Breast epithelium (tissue), 3 donors: ENCODE data around the gene TUFT1.

Source experiments
- CTCF ChIP-seq, 3 donors: fragments of 450-650 bp; IDR thresholded peaks; one replicate each; pipeline ENCODE4 v1.5.1; 2016 to 2017; ENCODE audit warnings: antibody characterized with exemption in 3 of 3, mild to moderate bottlenecking in 3 of 3, moderate library complexity in 3 of 3
- POLR2AphosphoS5 ChIP-seq, 3 donors: sonication (generic); formaldehyde crosslinking; IDR thresholded peaks; one replicate each; pipeline ENCODE4 v1.6.1; 2017; ENCODE audit warnings: antibody characterized with exemption in 3 of 3

DNA sequence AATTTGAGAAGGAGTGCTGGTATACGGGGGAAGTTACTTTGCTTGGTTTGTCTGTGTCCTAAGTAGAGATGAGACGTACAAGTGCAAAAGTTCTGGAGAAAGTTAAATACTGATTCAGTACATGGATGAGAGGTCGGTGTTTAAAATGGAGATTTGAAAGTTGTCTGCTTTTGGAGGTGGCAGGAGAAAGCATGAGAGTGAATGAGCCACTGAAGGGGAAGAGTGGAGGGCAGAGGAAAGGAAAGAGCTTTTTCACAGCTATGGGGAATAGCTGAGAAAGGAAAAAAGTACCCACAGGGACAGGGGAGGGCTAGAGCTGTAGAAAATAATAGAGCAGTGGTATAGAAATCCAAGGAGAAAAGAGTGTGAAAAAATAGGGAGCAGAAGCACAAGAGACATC, 47.1 kb upstream of the TUFT1 start:
- TF ChIP-seq CTCF (IDR thresholded peaks at IDR 0.05) (no peak), POLR2AphosphoS5 (IDR thresholded peaks at IDR 0.05) (no peak)
